HG03108 (cell line): Measurements from ENCODE around the gene ZBTB16.

Experiments used
- ATAC-seq: cut with Tn5 transposase; IDR thresholded peaks from one replicate; pipeline ENCODE4 v1.9.1; 2021; ENCODE audit warnings: moderate library complexity; ENCODE audit not compliant: unreplicated experiment

The ZBTB16 gene

GRCh38 chr11:114099392-114100178, 40.1 kb downstream of the ZBTB16 start:
- no peak for ATAC-seq

DNA sequence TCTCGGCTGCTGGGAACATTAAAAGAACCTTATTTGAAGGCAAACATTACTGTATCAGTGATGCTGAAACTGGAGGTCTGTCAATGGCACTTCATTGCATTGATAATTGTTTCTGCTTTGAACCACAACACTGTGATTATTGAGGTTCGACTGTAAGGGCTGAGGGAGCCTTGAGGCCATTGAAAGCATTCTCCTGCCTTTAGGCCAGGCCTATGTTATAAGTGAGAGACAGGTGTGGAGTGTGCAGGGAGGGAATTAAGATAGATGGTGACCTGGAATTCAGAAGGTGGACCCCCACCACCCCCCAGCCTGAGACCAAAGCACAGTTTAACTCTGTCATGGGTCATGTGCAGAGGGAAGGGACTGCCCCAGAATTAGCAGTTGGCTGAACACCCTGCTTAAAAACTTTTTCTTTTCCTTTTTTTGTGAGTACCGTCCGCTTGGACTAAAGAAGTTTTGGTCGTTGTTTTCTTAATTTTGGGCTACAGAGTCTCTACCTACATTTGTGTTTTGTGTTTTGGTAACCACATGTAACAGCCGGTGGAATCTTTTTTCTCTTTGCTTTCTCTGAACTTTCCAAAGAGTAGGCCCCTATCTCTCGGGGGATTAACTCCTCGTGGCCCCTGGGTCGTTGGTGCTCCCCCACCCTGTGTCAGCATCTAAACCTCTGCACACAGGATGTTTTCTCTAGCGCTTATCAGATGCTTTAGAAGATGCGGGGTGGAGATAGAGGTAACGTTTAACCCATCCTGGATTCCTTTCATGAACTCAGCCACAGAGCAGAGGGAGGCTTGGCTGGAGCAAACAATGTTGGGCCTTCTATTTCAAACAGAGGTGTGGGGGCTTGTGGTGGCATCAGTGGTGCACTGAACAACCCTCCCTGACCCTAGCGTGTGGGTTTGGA, 43.7 kb downstream of the ZBTB16 start:
- no peak for ATAC-seq

- no peak for ATAC-seq
Observed at GRCh38 chr11:114105611-114106010, 46.1 kb downstream of the ZBTB16 start.

GRCh38 chr11:114106047-114106446, 46.5 kb downstream of the ZBTB16 start:
- ATAC-seq = no peak

DNA sequence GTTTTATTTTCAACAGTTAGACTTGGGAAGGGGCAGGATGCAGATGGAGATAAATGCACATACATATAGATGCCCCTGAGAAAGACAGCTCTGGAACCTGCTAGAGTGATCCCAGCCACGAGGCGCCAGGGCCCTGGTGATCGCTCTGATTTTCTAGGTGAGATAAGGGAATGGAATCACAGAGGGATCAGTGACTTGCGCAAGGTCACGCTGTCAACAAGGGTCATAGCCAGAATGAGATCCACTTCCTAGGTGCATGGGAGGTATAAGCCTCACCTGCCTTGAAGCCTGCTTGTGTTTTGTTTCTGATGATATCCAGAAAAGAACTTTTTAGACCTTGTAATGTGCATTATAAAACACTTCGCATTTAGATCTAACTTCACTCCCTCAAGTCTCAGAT, 47.5 kb downstream of the ZBTB16 start:
- ATAC-seq = no peak

DNA sequence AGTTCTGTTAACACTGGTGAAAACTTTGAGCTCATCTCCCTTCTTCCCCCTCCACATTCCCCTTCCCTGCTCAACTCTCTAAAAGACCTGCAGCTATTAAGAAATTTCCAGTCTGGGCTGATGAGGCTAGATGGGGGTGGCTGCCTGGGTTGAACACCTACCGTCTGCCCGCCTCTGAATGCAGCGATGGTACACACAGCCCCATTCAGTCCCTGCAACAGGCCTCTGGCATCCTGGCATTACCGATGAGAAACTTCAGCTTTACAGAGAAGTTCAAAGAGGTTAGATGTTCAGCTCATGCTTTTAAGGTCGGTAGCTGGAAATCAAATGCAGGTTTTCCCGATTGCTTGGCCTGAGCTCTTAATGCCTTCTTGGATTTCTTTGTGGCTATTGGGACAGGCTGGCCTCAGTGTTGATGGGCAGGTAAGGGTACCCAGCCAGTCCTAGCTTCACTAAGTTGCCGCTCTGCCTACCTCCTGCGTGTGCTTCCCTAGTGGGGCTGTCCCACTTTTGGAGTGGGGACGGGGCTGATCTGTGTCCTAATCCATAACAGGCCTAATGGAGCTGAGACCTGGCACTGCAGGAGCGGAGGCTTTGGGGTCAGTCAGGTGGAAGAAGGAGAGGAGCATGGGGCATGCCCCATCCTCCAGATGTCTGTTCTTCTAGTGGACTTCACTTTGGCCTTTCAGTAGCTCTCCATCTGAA, 49.1 kb downstream of the ZBTB16 start:
- no peak for ATAC-seq

- no peak for ATAC-seq
Observed at GRCh38 chr11:114109206-114110090, 49.9 kb downstream of the ZBTB16 start.

- no peak for ATAC-seq
Observed at GRCh38 chr11:114110123-114110522, 50.6 kb downstream of the ZBTB16 start.

GRCh38 chr11:114110952-114111947, 51.7 kb downstream of the ZBTB16 start:
- ATAC-seq = no peak

DNA sequence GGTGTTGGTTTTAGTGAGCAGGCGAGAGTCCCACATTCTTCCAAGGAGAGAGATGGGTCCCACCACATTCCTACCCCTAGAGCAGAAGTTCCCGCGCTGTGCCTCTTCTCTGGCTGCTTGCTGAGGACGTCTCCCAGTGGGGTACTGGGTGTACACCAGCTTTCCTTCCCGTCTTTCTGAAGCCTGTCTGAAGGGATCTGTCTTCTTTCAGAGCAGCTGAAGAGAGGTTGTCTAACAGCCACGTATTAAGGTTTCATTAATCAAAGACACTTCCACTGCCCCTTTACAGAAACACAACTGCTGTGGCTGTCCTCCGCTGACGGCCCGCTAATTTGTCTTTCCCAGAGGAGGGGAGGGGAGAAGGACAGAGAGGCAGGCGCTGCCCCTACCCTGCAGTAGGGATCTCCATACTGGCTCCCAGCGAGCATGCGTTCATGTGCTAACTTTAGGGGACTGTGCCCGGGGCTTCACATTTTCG, 56.0 kb downstream of the ZBTB16 start:
- ATAC-seq = no peak

- ATAC-seq = no peak
Observed at GRCh38 chr11:114116357-114116756, 56.8 kb downstream of the ZBTB16 start.

GRCh38 chr11:114116800-114117199, 57.3 kb downstream of the ZBTB16 start:
- ATAC-seq = no peak

- ATAC-seq = no peak
Observed at GRCh38 chr11:114120606-114121005, 61.1 kb downstream of the ZBTB16 start.

- ATAC-seq = no peak
Observed at GRCh38 chr11:114121138-114121537, 61.6 kb downstream of the ZBTB16 start.

DNA sequence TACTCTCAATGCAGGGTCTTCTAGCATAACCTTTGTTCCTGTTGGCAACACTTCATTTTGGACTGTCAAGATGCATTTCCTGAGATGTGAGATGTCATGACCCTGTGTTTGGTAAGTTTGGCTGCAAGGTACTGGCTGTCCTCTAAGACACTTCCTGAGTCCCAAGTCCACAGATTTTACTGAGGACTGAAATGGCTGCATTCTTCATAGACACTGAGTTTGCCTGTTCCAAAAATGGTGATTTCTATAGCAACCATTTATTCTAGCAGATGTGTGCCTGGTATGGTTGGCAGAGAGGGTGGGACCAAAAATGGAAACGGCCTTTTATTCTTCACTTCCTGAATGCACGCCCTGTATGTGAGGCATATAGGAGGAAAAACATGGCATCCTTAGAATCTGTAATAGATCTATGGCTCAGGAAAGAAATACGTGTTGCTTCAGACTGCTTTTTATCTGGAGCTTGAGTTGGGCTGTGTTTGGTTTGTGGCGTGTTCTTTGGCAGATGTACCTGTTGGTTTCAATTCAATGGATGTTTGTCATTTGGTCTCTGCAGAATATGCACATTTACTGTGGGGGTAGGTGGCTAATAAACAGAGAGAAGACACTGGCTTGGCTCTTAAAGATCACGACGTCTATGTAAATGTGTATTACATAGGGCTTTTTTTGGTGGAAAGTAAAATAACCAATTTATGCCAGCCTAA, 62.4 kb downstream of the ZBTB16 start:
- ATAC-seq = no peak

DNA sequence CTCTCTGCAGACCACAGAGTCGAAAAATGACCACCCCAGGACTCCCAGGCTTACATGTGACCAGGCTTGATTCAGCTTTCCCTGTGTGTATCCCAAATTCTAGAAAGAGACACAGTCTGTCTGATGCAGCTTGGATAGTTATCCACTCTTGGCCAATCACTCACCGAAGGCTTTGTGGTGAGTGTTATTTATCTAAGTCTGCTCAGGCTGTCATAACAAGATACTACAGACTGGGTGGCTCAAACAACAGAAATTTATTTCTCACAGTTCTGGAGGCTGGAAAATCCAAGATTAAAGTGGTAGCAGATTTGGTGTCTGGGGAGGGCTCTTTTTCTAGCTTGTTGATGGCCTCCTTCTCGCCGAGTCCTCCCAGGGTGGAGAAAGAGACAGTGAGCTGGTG, 63.2 kb downstream of the ZBTB16 start:
- no peak for ATAC-seq

- no peak for ATAC-seq
Observed at GRCh38 chr11:114123692-114124330, 64.3 kb downstream of the ZBTB16 start.

GRCh38 chr11:114124601-114125144, 65.2 kb downstream of the ZBTB16 start:
- ATAC-seq = no peak
